NCI-H526 treated with DMSO at 0.1 percent for 48 hours (cell line): ENCODE data around the gene CDY2A.
"Not testable (repeated sequence)": the region's sequence is repeated elsewhere in the genome, so short reads cannot be mapped to it uniquely, and the experiment has no call there.

Experiments
- DNase-seq: peaks from one replicate; lab custom pipeline; 2025; lab: John Stamatoyannopoulos, UW

CDY2A gene

GRCh38 chrY:18025487-18025886 lies at the start of gene CDY2A:
CDY2A (plus strand) TSS chrY:18025787; CDS start chrY:18026115, 328 bp downstream.
- DNase-seq = not testable (repeated sequence)

GRCh38 chrY:17997586-17997985 lies 28.0 kb upstream of the CDY2A start:
- not testable (repeated sequence) for DNase-seq

- DNase-seq = not testable (repeated sequence)
Measured at GRCh38 chrY:17998266-17998665, 27.3 kb upstream of the CDY2A start.

GRCh38 chrY:18023897-18024296 lies 1.7 kb upstream of the CDY2A start:
- not testable (repeated sequence) for DNase-seq

- not testable (repeated sequence) for DNase-seq
Measured at GRCh38 chrY:18028845-18029244, 3.3 kb downstream of the CDY2A start.

GRCh38 chrY:18030178-18030577 lies 4.6 kb downstream of the CDY2A start:
- not testable (repeated sequence) for DNase-seq

GRCh38 chrY:18034100-18034814 lies 8.7 kb downstream of the CDY2A start:
- not testable (repeated sequence) for DNase-seq

- DNase-seq = not testable (repeated sequence)
Measured at GRCh38 chrY:18034864-18035263, 9.3 kb downstream of the CDY2A start.

- DNase-seq = not testable (repeated sequence)
Measured at GRCh38 chrY:18044990-18045389, 19.4 kb downstream of the CDY2A start.

GRCh38 chrY:18048149-18049040 lies 22.8 kb downstream of the CDY2A start:
- not testable (repeated sequence) for DNase-seq

GRCh38 chrY:18049061-18049460 lies 23.5 kb downstream of the CDY2A start:
- not testable (repeated sequence) for DNase-seq

- DNase-seq = not testable (repeated sequence)
Measured at GRCh38 chrY:18056473-18056872, 30.9 kb downstream of the CDY2A start.

- not testable (repeated sequence) for DNase-seq
Measured at GRCh38 chrY:18073464-18073863, 47.9 kb downstream of the CDY2A start.
